ENCODE results near the gene PSMB8. TPM values are rescaled to one million over a fixed set of nuclear protein-coding genes. Genes with fewer than 3 reads are reported as not detected.

Gene PSMB8
- total RNA-seq, 1 experiment from 2014 or later, result 0.96 TPM

- no peak for TF ChIP-seq ZFX (IDR thresholded peaks at IDR 0.05)
Measured at GRCh38 chr6:32815115-32815514, 28.7 kb downstream of the PSMB8 start (continued).

GRCh38 chr6:32814145-32814544, 29.7 kb downstream of the PSMB8 start:
- ChIA-PET RAD21 (ENCODE audit: low non-redundant PET in 1 of 2, low total read pairs in 2 of 2, uncharacterized antibody in 2 of 2, unreplicated experiment in 2 of 2) (no interaction called here), CTCF (no interaction called here), POLR2A (interaction anchor here (0.6 kb wide), 1 partner anchor 53 kb away, joined by 4 read pairs; no protein-coding TSS in a partner anchor)
- Histone ChIP-seq H3K9ac (ENCODE audit: low read length) (no peak overlapping the region), H3K4me2 (ENCODE audit: low read length) (no peak overlapping the region), H3K27me3 (ENCODE audit: insufficient read depth, low read length) (no peaks in the 10 kb centered on the region), H3K9me2 (ENCODE audit: insufficient read depth) (no peaks in the 10 kb centered on the region; the same call in none of the 2 replicates), H2AFZ (ENCODE audit: low read depth, low read length, poor library complexity, severe bottlenecking) (no peak overlapping the region), H3K79me2 (ENCODE audit: insufficient read depth, low read length) (no peaks in the 10 kb centered on the region), H3K4me1 (ENCODE audit: control insufficient read depth in 1 of 2, insufficient read depth in 2 of 2, low read length in 2 of 2) (peaks cover 0 to 12% of the 10 kb centered on the region in 2 experiments; a peak in 2 of 4 replicates), H3K9me3 (ENCODE audit: control insufficient read depth in 1 of 2, insufficient read depth in 1 of 2, low read depth in 1 of 2, low read length in 2 of 2) (no peaks in the 10 kb centered on the region), H3K36me3 (ENCODE audit: control insufficient read depth in 1 of 2, insufficient read depth in 2 of 2, low read length in 2 of 2) (no peaks in the 10 kb centered on the region), H3K4me3 (replicated peaks in 1 of 2; ENCODE audit: low read depth in 1 of 2, low read length in 2 of 2) (no peak overlapping the region), H3K27ac (ENCODE audit: low read depth, low read length) (no peak overlapping the region), H4K20me1 (ENCODE audit: insufficient read depth) (no peaks in the 10 kb centered on the region)
- BruUV-seq (replicated peaks), result no TSS peak
- intact Hi-C loops (cut with micrococcal nuclease), result no loop called here
- ATAC-seq (no peak), DNase-seq (ENCODE audit: low read depth, low spot score) (no peak)
- TF ChIP-seq RAD21 (IDR thresholded peaks at IDR 0.05; ENCODE audit: low read depth), result no peak
- no peak for TF ChIP-seq EGR1 (IDR thresholded peaks at IDR 0.05; ENCODE audit: low read depth)
- no peak for TF ChIP-seq YY1 (IDR thresholded peaks at IDR 0.05; ENCODE audit: extremely low read depth, insufficient replicate concordance, low read depth, low read length)
- no peak for TF ChIP-seq SP1 (IDR thresholded peaks at IDR 0.05; ENCODE audit: low read depth)
- TF ChIP-seq TCF7L2 (IDR thresholded peaks at IDR 0.05; ENCODE audit: borderline replicate concordance, extremely low read depth, insufficient read depth, insufficient read length), result no peak
- no peak for TF ChIP-seq MAX (IDR thresholded peaks at IDR 0.05)
- no peak for TF ChIP-seq ELF1 (IDR thresholded peaks at IDR 0.05; ENCODE audit: borderline replicate concordance, low read depth)
- no peak for TF ChIP-seq ATF3 (IDR thresholded peaks at IDR 0.05)
- no peak for TF ChIP-seq FOSL1 (IDR thresholded peaks at IDR 0.05; ENCODE audit: low read depth)
- TF ChIP-seq ZBTB33 (IDR thresholded peaks at IDR 0.05; ENCODE audit: extremely low read depth, insufficient replicate concordance, low read length), result no peak
- no peak for TF ChIP-seq REST (IDR thresholded peaks at IDR 0.05; ENCODE audit: low read depth)

Data from HCT116 (cell line).